ENCODE measurements around the gene ZBTB7B.
A peak's percentile ranks its signal among the peaks of the same experiment; 100 is the strongest.
"Not testable (repeated sequence)": the region's sequence is repeated elsewhere in the genome, so short reads cannot be mapped to it uniquely, and the experiment has no call there.

ZBTB7B gene

GRCh38 chr1:154989195-154989860, 13.3 kb upstream of the ZBTB7B start:
- no peak for DNase-seq

DNA sequence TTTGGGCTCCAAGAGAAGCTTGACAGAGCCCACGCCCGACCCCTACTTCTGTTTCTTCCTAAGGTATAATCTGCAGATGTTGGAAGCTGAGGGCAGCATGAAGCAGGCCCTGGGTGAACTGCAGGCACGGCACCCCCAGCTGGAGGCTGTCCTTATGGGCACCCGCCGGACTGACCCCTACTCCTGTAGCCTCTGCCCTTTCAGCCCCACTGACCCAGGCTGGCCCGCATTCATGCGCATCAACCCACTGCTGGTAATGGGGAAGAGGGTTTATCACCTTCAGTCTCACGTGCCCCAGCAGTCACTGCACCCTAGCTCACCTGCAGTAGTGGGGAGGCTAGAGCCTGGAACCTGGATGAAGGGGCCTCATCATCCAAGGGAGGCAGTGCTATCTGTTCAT, 12.3 kb upstream of the ZBTB7B start:
- no peak for DNase-seq

- DNase-seq: no peak
These were observed 9.7 kb upstream of the ZBTB7B start for GRCh38 chr1:154992721-154993571.

- DNase-seq: no peak
These were observed 8.9 kb upstream of the ZBTB7B start, which contains the start of gene LENEP for GRCh38 chr1:154993572-154994268. TSS of gene LENEP (plus strand) at chr1:154993586. CDS start at chr1:154993608, 22 bp downstream.

- DNase-seq: no peak
These were observed 8.4 kb upstream of the ZBTB7B start for GRCh38 chr1:154994269-154994587.

DNA sequence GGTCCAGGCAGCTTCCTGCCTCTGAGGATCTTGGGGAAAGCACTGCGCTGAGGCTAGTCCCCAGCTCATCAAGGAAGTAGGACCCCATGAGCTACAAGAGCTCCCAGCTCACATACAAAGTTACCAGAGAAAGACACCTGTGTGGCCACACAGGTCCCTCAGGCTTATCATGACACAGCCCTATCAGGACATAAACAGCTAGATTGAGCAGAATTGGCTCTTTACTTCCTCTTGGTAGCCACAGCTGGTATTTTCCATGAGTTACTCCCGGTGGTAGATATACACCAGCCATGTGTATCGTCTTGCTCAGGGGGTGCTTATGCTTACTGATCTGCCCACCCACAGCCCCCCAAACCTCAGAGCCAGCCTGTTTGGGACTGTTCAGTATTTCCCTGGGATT, 8.0 kb upstream of the ZBTB7B start:
- DNase-seq: no peak

DNA sequence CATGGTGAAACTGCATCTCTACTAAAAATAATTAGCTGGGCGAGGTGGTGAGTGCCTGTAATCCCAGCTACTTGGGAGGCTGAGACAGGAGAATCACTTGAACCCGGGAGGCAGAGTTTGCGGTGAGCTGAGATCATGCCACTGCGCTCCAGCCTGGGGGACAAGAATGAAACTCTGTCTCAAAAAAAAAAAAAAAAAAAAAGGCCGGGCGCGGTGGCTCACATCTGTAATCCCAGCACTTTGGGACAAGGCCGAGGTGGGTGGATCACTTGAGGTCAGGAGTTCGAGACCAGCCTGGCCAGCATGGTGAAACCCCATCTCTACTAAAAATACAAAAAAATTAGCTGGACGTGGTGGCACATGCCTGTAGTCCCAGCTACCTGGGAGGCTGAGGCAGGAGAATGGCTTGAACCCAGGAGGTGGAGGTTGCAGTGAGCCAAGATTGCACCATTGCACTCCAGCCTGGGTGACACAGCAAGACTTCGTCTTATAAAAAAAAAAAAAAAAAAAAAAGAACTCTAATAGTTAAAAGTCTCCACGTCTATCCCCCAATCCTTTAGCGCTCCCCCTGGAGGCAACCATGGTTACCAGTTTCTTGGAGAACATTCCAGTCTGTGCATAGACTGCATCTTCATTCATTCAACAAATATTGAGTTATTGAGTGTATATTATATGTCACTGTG, 7.2 kb upstream of the ZBTB7B start:
- not testable (repeated sequence) for DNase-seq

DNA sequence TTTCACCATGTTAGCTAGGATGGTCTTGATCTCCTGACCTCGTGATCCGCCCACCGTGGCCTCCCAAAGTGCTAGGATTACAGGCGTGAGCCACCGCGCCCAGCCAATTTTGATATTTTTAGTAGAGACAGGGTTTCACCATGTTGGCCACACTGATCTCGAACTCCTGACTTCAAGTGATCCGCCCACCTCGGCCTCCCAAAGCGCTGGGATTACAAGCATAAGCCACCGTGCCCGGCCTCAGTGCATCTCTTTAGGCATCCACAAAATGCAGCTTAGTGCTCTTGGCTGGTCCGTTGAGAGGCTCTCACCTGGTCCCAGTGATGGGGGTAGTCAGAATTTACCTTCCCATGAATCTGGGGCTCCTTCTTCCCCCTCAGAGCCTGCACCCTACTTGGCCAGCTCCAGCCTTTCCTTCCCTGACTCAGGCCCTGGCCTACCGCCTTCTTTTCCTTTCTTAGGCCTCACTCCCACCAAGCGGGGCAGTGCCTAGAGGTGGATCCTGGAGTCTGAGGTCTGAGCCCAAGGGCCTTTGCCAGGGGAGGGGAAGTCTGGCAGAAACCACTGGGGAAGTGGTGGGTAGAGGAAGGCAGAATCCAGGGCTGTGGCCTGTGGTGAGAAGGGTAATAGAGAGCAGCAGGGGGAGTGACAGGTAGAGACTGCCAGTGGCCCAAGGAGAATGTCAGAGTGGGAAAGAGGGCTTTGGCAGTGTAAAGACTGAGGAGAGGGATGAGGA, 5.5 kb upstream of the ZBTB7B start:
- no peak for DNase-seq

DNA sequence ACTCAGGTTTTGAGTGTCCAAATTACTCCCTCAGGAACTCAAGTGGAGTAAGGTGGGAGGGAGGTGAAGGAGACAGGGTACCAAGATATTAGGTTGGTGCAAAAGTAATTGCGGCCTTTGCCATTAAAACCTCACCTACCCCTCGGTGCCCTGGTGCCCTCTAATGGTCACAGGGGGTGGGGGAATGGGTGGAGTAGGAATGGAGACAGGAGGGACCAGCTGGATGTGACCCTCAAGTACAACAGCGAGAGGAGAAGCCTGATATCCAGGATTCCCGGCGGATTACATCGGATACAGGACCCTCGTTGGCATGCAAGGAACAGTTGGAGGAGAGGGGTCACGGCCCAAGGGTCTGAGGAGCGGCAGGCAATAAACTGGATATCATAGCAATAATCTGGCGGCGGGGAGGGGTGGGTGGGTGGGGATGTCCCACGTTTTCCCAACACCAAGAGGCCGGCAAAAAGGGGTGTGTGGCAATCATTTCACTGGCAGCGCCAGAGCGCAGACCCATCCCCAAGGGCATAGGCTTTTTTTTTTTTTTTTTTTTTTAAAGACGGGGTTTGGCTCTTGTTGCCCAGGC, 4.3 kb upstream of the ZBTB7B start:
- no peak for DNase-seq

DNA sequence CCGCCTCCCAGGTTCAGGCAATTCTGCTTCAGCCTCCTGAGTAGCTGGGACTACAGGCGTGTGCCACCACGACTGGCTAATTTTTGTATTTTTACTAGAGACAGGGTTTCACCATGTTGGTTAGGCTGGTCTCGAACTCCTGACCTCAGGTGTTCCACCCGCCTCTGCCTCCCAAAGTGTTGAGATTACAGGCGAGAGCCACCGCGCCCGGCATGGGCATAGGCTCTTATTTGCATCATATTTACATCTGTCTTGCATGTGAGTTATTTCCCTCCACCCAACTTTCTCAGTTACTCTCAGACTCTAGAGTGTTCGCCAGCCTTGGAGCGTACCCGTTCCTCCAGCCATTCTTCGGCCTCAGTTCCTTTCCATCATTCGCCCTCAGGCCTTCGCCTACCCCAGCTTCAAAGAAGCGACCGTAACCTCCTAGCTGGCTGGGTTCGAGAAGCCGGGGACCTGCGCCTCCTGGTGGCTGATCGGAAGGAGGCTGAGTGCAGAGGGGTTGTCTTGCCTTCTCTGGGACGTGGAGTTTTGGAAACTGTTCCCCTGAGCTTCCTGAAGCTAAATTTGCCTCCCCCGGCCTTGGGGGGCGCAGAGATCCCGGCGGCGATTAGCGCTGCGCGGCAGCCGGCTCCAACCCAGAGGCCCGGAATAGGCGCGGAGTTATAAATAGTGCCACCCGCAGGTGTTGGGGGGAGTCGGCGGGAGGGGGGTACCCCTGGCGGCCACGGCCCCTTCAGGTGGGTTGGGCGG, 3.6 kb upstream of the ZBTB7B start:
- peak; percentile 77 for DNase-seq

- DNase-seq: peak; percentile 65
These were observed 2.8 kb upstream of the ZBTB7B start for GRCh38 chr1:154999571-155000410.

GRCh38 chr1:155000411-155000725, 2.2 kb upstream of the ZBTB7B start:
- DNase-seq: no peak

- DNase-seq: peak; percentile 79
These were observed 1.7 kb upstream of the ZBTB7B start for GRCh38 chr1:155000726-155001424.

DNA sequence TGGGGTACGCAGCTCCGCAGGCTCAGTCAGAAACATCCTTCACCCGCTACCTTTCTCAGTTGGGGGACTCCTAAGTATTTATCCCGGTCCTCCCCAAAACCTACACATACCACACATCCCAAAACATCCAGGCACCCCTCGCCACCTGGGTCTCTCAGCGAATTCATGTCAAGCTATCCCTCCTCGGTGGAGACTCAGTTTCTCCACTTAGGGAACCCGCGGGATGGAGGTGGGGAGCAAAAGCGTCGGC, 1.3 kb upstream of the ZBTB7B start:
- no peak for DNase-seq

DNA sequence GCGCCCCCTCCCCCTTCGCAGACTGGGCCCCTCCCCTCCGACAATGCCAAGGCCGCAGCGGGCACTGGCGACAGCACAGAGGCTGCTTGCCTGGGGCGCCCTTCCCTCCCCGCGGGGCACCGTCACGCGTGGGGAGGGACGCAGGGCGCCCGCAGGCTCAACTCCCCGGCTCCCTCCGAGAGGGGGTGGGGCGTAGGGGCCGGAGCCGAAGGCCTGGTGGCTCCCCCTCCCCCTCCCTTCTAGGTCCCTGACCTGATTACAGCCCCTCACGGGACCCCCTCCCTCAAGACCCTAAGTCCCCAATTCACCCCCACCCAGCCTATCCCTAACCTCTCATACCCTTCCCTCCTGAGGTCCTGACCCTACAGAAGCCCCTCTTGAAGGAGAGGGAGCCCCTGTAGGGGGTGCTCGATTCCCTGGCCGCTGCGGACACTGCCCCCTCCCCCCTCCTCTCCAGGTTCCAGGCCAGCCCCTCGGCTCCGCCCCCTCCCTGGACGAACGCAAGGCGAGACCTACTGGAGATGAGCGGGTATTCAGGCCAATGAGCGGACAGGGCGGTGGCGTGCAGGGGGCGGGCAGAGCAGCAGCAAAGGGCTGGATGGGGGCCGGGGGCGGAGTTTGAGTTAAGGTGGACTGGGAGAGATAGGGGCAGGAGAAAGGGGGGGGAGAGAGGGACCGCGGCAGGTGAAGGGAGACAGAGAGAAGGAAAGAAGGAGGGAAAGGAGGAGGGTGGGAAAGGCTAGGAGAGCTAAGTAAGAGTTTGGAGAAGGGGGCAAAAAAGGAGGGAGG, 733 bp upstream of the ZBTB7B start:
- peak; percentile 98 for DNase-seq

GRCh38 chr1:155003227-155003765, 694 bp downstream of the ZBTB7B start:
- no peak for DNase-seq

- no peak for DNase-seq
These were observed 1.3 kb downstream of the ZBTB7B start for GRCh38 chr1:155003766-155004351.

- no peak for DNase-seq
These were observed 1.9 kb downstream of the ZBTB7B start for GRCh38 chr1:155004352-155005075.

All from stimulated activated CD4-positive, alpha-beta T cell treated with anti-CD3 and anti-CD28 coated beads, Interleukin-12 subunit alpha, Interleukin-12 subunit beta, amount 100 ng/mL, for 4 hours (primary cell).